Measurements from ENCODE around the gene ZNF169.
"Not testable (repeated sequence)": the region's sequence is repeated elsewhere in the genome, so short reads cannot be mapped to it uniquely, and the experiment has no call there.

The ZNF169 gene

GRCh38 chr9:94259077-94259862 lies at the start of gene ZNF169:
Gene ZNF169 (plus strand): TSS chr9:94259298. CDS start chr9:94278813, 19,515 bp downstream.
- Histone ChIP-seq H3K27me3 (ENCODE audit: control insufficient read depth, insufficient read depth, low read length) (no peaks in the 10 kb centered on the region), H3K36me3 (ENCODE audit: control insufficient read depth, insufficient read depth, low read length) (no peaks in the 10 kb centered on the region), H3K4me3 (ENCODE audit: low read length) (peak within 1 kb of the TSS; percentile 85), H3K9ac (ENCODE audit: low read length) (peak within 1 kb of the TSS; percentile 84), H3K4me1 (ENCODE audit: control insufficient read depth, insufficient read depth, low read length) (peaks cover 2% of the 10 kb centered on the region), H3K27ac (ENCODE audit: low read depth, low read length) (peak within 1 kb of the TSS; percentile 51)

DNA sequence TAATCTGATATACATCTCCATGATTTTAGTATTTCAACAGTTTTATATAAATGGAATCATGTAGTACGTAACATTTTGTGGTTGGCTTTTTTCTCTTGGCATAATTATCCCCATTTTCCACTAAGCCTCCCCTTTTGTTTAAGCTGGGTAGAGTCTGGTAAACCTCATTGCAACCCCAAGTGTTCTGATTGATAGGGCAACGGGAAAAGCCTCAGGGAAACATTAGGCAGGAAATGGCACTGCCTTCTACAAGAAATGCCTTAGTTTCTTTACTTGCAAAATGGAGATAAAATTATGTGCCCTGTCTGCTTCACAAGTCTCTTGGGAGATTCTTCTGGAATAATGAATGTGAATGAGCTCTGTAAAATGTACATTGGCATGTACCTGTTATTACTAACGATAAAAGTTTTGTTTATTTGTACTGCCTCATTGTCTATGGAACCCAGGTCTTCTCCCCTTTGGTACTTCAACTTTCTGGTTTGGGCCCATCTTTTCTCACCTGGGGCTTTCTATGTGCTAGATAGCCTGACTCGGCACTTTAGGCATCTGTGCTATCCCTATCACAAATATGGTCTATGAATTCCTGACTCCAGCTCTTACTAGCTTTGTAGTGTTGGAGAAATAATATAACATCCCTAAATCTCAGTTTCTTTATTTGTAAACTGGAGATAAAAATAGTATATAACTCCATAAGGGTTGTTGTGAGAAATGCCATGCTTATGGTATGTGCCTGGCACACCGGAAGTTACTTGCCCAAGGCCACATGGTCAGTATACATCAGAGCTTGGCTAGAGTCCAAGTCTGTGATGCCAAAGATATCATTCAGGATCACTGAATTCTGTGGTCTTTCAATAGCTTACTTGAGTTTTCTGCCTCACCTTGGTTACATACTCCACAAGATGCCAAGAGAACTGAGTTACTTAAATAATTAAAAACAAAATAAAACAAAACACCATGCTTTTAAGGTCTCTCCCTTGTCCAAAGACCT lies 48.2 kb upstream of the ZNF169 start:
- H3K27me3 ChIP-seq (ENCODE audit: control insufficient read depth, insufficient read depth, low read length) = no peaks in the 10 kb centered on the region
- no peak overlapping the region for H3K4me3 ChIP-seq (ENCODE audit: low read length)
- no peak overlapping the region for H3K9ac ChIP-seq (ENCODE audit: low read length)
- H3K4me1 ChIP-seq (ENCODE audit: control insufficient read depth, insufficient read depth, low read length) = no peaks in the 10 kb centered on the region
- no peak overlapping the region for H3K27ac ChIP-seq (ENCODE audit: low read depth, low read length)
- no peaks in the 10 kb centered on the region for H3K36me3 ChIP-seq (ENCODE audit: control insufficient read depth, insufficient read depth, low read length)

DNA sequence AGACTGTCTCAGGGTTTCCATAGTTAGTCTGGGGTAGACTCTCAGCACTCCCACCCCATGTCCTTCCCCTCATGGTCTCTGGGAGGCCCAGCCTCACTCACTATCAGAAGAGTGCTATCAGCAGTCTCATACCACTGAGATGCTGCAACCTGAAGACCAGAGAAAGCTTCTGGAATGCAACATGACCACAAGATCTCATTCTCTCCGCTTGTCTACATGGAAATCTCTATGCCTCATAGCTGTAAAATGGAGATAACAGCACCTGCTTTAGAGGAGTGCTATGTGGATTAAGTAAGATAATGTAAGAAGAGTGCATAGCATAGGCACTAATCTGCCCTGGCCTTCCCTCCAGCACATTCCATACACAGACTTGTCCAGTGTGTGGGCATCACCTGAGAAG lies 47.0 kb upstream of the ZNF169 start:
- Histone ChIP-seq H3K4me3 (ENCODE audit: low read length) (no peak overlapping the region), H3K36me3 (ENCODE audit: control insufficient read depth, insufficient read depth, low read length) (no peaks in the 10 kb centered on the region), H3K4me1 (ENCODE audit: control insufficient read depth, insufficient read depth, low read length) (no peaks in the 10 kb centered on the region), H3K27ac (ENCODE audit: low read depth, low read length) (no peak overlapping the region), H3K9ac (ENCODE audit: low read length) (no peak overlapping the region), H3K27me3 (ENCODE audit: control insufficient read depth, insufficient read depth, low read length) (no peaks in the 10 kb centered on the region)

GRCh38 chr9:94212531-94212930 lies 46.6 kb upstream of the ZNF169 start:
- Histone ChIP-seq H3K4me3 (ENCODE audit: low read length) (no peak overlapping the region), H3K36me3 (ENCODE audit: control insufficient read depth, insufficient read depth, low read length) (no peaks in the 10 kb centered on the region), H3K9ac (ENCODE audit: low read length) (no peak overlapping the region), H3K4me1 (ENCODE audit: control insufficient read depth, insufficient read depth, low read length) (no peaks in the 10 kb centered on the region), H3K27me3 (ENCODE audit: control insufficient read depth, insufficient read depth, low read length) (no peaks in the 10 kb centered on the region), H3K27ac (ENCODE audit: low read depth, low read length) (no peak overlapping the region)

DNA sequence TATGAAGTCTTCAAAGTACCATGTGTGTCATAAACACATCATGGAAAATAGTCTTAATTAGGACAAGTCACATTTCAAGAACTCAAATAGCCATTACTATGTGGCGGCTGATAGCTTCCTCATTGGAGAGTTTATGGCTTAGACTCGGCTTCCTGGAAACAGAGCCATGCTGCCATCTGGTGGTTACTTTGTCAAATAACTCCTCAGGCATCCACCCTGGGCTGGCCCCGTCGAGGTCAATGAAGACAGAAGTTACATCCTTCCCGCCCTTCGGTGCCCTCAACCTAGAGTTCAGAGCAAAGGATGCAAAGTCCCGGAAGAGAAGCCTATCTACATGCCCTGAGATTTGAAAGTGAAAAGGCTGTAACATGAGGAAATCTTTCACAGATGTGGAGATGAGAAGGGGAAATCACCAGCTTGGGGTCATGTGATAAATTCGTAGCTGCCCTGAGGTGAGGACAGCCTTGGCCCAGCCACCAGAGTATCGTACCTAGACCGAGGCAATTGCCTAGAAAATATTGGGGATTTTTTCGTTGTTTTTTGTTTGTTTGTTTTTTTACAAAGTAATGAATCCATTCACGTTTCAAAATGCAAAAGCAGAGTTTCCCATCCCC lies 45.5 kb upstream of the ZNF169 start:
- Histone ChIP-seq H3K4me3 (ENCODE audit: low read length) (no peak overlapping the region), H3K4me1 (ENCODE audit: control insufficient read depth, insufficient read depth, low read length) (no peaks in the 10 kb centered on the region), H3K36me3 (ENCODE audit: control insufficient read depth, insufficient read depth, low read length) (no peaks in the 10 kb centered on the region), H3K27ac (ENCODE audit: low read depth, low read length) (no peak overlapping the region), H3K27me3 (ENCODE audit: control insufficient read depth, insufficient read depth, low read length) (no peaks in the 10 kb centered on the region), H3K9ac (ENCODE audit: low read length) (no peak overlapping the region)

GRCh38 chr9:94222870-94223269 lies 36.2 kb upstream of the ZNF169 start:
- Histone ChIP-seq H3K27me3 (ENCODE audit: control insufficient read depth, insufficient read depth, low read length) (no peaks in the 10 kb centered on the region), H3K9ac (ENCODE audit: low read length) (no peak overlapping the region), H3K4me1 (ENCODE audit: control insufficient read depth, insufficient read depth, low read length) (no peaks in the 10 kb centered on the region), H3K27ac (ENCODE audit: low read depth, low read length) (no peak overlapping the region), H3K36me3 (ENCODE audit: control insufficient read depth, insufficient read depth, low read length) (no peaks in the 10 kb centered on the region), H3K4me3 (ENCODE audit: low read length) (no peak overlapping the region)

- not testable (repeated sequence) for H3K4me1 ChIP-seq (ENCODE audit: control insufficient read depth, insufficient read depth, low read length); H3K27ac ChIP-seq (ENCODE audit: low read depth, low read length)
Observed at GRCh38 chr9:94225413-94225812, 33.7 kb upstream of the ZNF169 start.

GRCh38 chr9:94228616-94229015 lies 30.5 kb upstream of the ZNF169 start:
- Histone ChIP-seq H3K27me3 (ENCODE audit: control insufficient read depth, insufficient read depth, low read length) (no peaks in the 10 kb centered on the region), H3K27ac (ENCODE audit: low read depth, low read length) (no peak overlapping the region), H3K4me1 (ENCODE audit: control insufficient read depth, insufficient read depth, low read length) (no peaks in the 10 kb centered on the region), H3K9ac (ENCODE audit: low read length) (no peak overlapping the region), H3K4me3 (ENCODE audit: low read length) (no peak overlapping the region), H3K36me3 (ENCODE audit: control insufficient read depth, insufficient read depth, low read length) (no peaks in the 10 kb centered on the region)

More at GRCh38 chr9:94225413-94225812, 33.7 kb upstream of the ZNF169 start:
- not testable (repeated sequence) for H3K27me3 ChIP-seq (ENCODE audit: control insufficient read depth, insufficient read depth, low read length); H3K36me3 ChIP-seq (ENCODE audit: control insufficient read depth, insufficient read depth, low read length); H3K4me3 ChIP-seq (ENCODE audit: low read length); H3K9ac ChIP-seq (ENCODE audit: low read length)

- Histone ChIP-seq H3K4me1 (ENCODE audit: control insufficient read depth, insufficient read depth, low read length) (no peaks in the 10 kb centered on the region), H3K4me3 (ENCODE audit: low read length) (no peak overlapping the region), H3K27me3 (ENCODE audit: control insufficient read depth, insufficient read depth, low read length) (no peaks in the 10 kb centered on the region), H3K36me3 (ENCODE audit: control insufficient read depth, insufficient read depth, low read length) (no peaks in the 10 kb centered on the region), H3K27ac (ENCODE audit: low read depth, low read length) (no peak overlapping the region), H3K9ac (ENCODE audit: low read length) (no peak overlapping the region)
Observed at GRCh38 chr9:94232428-94232827, 26.7 kb upstream of the ZNF169 start.

- H3K4me3 ChIP-seq (ENCODE audit: low read length); H3K36me3 ChIP-seq (ENCODE audit: control insufficient read depth, insufficient read depth, low read length); H3K9ac ChIP-seq (ENCODE audit: low read length); H3K27me3 ChIP-seq (ENCODE audit: control insufficient read depth, insufficient read depth, low read length); H3K4me1 ChIP-seq (ENCODE audit: control insufficient read depth, insufficient read depth, low read length); H3K27ac ChIP-seq (ENCODE audit: low read depth, low read length): not testable (repeated sequence)
Observed at GRCh38 chr9:94241098-94241497, 18.0 kb upstream of the ZNF169 start.

DNA sequence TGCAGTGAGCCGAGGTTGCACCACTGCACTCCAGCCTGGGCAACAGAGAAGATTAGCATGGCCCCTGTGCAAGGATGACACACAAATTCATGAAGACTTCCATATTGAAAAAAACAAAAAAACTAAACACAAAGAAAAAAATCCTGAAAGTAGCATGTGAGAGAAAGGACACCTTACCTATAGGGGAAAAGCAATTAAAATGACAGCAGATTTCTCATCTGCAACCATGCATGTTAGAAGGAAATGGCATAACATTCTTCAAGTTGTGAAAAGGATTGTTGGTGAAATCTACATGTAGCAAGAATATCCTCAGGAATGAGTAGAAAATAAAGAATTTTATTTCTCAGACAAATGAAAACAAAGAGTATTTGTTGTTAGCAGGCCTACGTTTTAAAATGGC lies 13.4 kb upstream of the ZNF169 start:
- Histone ChIP-seq H3K4me3 (ENCODE audit: low read length) (no peak overlapping the region), H3K36me3 (ENCODE audit: control insufficient read depth, insufficient read depth, low read length) (no peaks in the 10 kb centered on the region), H3K9ac (ENCODE audit: low read length) (no peak overlapping the region), H3K27ac (ENCODE audit: low read depth, low read length) (no peak overlapping the region), H3K27me3 (ENCODE audit: control insufficient read depth, insufficient read depth, low read length) (no peaks in the 10 kb centered on the region), H3K4me1 (ENCODE audit: control insufficient read depth, insufficient read depth, low read length) (no peaks in the 10 kb centered on the region)

DNA sequence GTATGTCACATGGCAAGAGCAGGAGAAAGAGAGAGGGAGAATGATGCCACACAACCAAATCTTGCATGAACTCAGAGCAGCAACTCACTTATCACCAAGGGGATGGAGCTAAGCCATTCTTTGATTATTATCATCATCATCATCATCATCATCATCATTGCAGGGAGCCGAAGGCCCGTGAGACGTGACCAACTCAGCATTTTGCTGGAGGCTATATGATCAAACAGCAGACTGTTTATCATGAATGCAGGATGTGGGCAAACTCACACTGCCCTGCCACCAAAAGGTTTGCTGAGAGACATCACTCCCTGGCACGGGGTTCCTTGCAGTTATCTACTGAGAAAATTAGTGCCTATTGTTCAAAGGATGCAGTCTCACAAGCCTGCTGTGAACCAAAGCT lies 8.6 kb upstream of the ZNF169 start:
- Histone ChIP-seq H3K36me3 (ENCODE audit: control insufficient read depth, insufficient read depth, low read length) (no peaks in the 10 kb centered on the region), H3K27ac (ENCODE audit: low read depth, low read length) (no peak overlapping the region), H3K4me1 (ENCODE audit: control insufficient read depth, insufficient read depth, low read length) (no peaks in the 10 kb centered on the region), H3K4me3 (ENCODE audit: low read length) (no peak overlapping the region), H3K27me3 (ENCODE audit: control insufficient read depth, insufficient read depth, low read length) (no peaks in the 10 kb centered on the region), H3K9ac (ENCODE audit: low read length) (no peak overlapping the region)
